Thoracic aorta (tissue), 2 donors: Measurements from ENCODE around the gene CDK5R1. TPM values are rescaled to one million over a fixed set of nuclear protein-coding genes. Genes with fewer than 3 reads are reported as not detected.

Experiments
- ATAC-seq: fragments of 150-250 bp; one replicate; pipeline ENCODE4 v1.8.0; 2017; ENCODE audit warnings: low read depth; ENCODE audit not compliant: insufficient number of reproducible peaks, low FRiP score
- DNase-seq: peaks from one replicate; pipeline ENCODE4 v3.0.0-alpha.2; 2020; ENCODE audit warnings: low spot score
- H3K27ac ChIP-seq, 2 donors: fragments of 200-600 bp; sonication (generic); 1 replicate in 1 of 2; 2 replicates in 1 of 2; pipeline ENCODE4 v1.5.1; 2016; ENCODE audit warnings: mild to moderate bottlenecking in 2 of 2, moderate library complexity in 2 of 2
- H3K27me3 ChIP-seq: fragments of 200-600 bp; sonication (generic); replicated peaks from 2 replicates; pipeline ENCODE4 v1.6.0; 2016; ENCODE audit warnings: mild to moderate bottlenecking; ENCODE audit not compliant: insufficient read depth
- H3K36me3 ChIP-seq: fragments of 200-600 bp; sonication (generic); one replicate; pipeline ENCODE4 v1.5.1; 2016
- H3K4me1 ChIP-seq, 2 donors: fragments of 200-600 bp; sonication (generic); 1 replicate in 1 of 2; 2 replicates in 1 of 2; pipeline versions ENCODE4 v1.5.1 to v1.6.0; 2016; ENCODE audit warnings: low read depth in 2 of 2, mild to moderate bottlenecking in 1 of 2; ENCODE audit not compliant: control insufficient read depth in 1 of 2
- H3K4me3 ChIP-seq: fragments of 200-600 bp; sonication (generic); 2 replicates; pipeline ENCODE4 v1.5.1; 2016; ENCODE audit warnings: mild to moderate bottlenecking
- H3K9me3 ChIP-seq: fragments of 200-600 bp; sonication (generic); 2 replicates; pipeline ENCODE4 v1.5.1; 2016
- CTCF ChIP-seq: fragments of 200-600 bp; sonication (generic); IDR thresholded peaks from one replicate; pipeline ENCODE4 v1.5.1; 2019; ENCODE audit warnings: antibody characterized with exemption
- total RNA-seq, 2 donors: library from RNA; depleted of rRNA; stranded (reverse); fragments of >200 nt; gene quantifications; one replicate each; pipeline versions ENCODE4 v1.1.0 to v1.2.3, GENCODE V29; 2016

CDK5R1 gene
- total RNA-seq, 2 donors from 2014 or later, result 1.1 to 2.6 TPM

- Histone ChIP-seq H3K36me3 (peaks cover 45% of the 10 kb centered on the region), H3K4me3 (no peak overlapping the region), H3K9me3 (no peaks in the 10 kb centered on the region), H3K27me3 (no peaks in the 10 kb centered on the region), H3K27ac (no peak overlapping the region), H3K4me1 (no peaks in the 10 kb centered on the region)
- no peak for DNase-seq
- no peak for ATAC-seq
- TF ChIP-seq CTCF, result no peak
These were observed 25.3 kb upstream of the CDK5R1 start for GRCh38 chr17:32461498-32461852.

GRCh38 chr17:32461853-32462617 is 24.8 kb upstream of the CDK5R1 start:
- H3K27ac ChIP-seq, result no peak overlapping the region
- H3K4me3 ChIP-seq, result no peak overlapping the region
- TF ChIP-seq CTCF, result peak; percentile 48
- peaks cover 46% of the 10 kb centered on the region for H3K36me3 ChIP-seq
- ATAC-seq (no peak), DNase-seq (no peak)
- H3K9me3 ChIP-seq, result no peaks in the 10 kb centered on the region
- H3K4me1 ChIP-seq, result no peaks in the 10 kb centered on the region
- no peaks in the 10 kb centered on the region for H3K27me3 ChIP-seq

- Histone ChIP-seq H3K9me3 (no peaks in the 10 kb centered on the region), H3K4me1 (no peaks in the 10 kb centered on the region), H3K4me3 (no peak overlapping the region), H3K36me3 (peaks cover 48% of the 10 kb centered on the region), H3K27ac (no peak overlapping the region), H3K27me3 (no peaks in the 10 kb centered on the region)
- DNase-seq, result no peak
- ATAC-seq, result no peak
- no peak for TF ChIP-seq CTCF
These were observed 23.5 kb upstream of the CDK5R1 start for GRCh38 chr17:32463304-32463703.

GRCh38 chr17:32464374-32464773 is 22.4 kb upstream of the CDK5R1 start:
- no peak overlapping the region for H3K27ac ChIP-seq
- ATAC-seq (no peak), DNase-seq (no peak)
- H3K27me3 ChIP-seq, result no peaks in the 10 kb centered on the region
- H3K4me1 ChIP-seq, result no peaks in the 10 kb centered on the region
- peaks cover 48% of the 10 kb centered on the region for H3K36me3 ChIP-seq
- no peak for TF ChIP-seq CTCF
- H3K9me3 ChIP-seq, result no peaks in the 10 kb centered on the region
- H3K4me3 ChIP-seq, result no peak overlapping the region

GRCh38 chr17:32467949-32468348 is 18.8 kb upstream of the CDK5R1 start:
- ATAC-seq, result no peak
- TF ChIP-seq CTCF, result no peak
- H3K36me3 ChIP-seq, result peaks cover 53% of the 10 kb centered on the region

More at GRCh38 chr17:32467949-32468348, 18.8 kb upstream of the CDK5R1 start:
- Histone ChIP-seq H3K4me1 (no peaks in the 10 kb centered on the region), H3K9me3 (no peaks in the 10 kb centered on the region), H3K27me3 (no peaks in the 10 kb centered on the region), H3K4me3 (no peak overlapping the region), H3K27ac (no peak overlapping the region)
- no peak for DNase-seq
